ENCODE measurements around the gene HORMAD2.

The HORMAD2 gene

DNA sequence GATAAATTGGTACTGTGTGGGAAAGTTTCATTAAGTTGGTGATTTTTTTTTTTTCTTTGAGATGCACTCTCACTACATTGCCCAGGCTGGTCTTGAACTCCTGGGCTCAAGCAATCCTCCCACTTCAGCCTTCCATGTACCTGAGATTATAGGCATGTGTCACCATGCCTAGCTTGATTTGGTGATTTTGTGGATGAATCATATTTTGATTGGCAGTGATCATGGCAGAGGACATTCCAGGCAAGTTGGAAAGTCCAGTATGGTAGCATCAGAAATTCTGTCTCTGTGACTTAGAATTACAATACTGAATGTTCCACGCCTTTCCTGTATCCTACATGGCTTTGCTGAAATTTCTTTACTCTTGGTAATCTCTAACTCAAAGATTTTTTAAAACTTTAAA lies 49.4 kb downstream of the HORMAD2 start:
- no peak for DNase-seq (ENCODE audit: low read depth, low spot score)
- no peak overlapping the region for H3K4me3 ChIP-seq (ENCODE audit: low read depth, low read length)
- TF ChIP-seq CTCF (IDR thresholded peaks at IDR 0.05; ENCODE audit: insufficient read depth, low read length, missing control alignments), result no peak
- ChIA-PET POLR2A (interaction anchor here (0.7 kb wide), 1 partner anchor 972 kb away, joined by 3 read pairs; no protein-coding TSS in a partner anchor), CTCF (interaction anchor here (2.1 kb wide), 1 partner anchor 9 kb away, joined by 6 read pairs; no protein-coding TSS in a partner anchor)

- ChIA-PET POLR2A (no interaction called here), CTCF (interaction anchor here (0.6 kb wide), 1 partner anchor 24 kb away, joined by 4 read pairs; no protein-coding TSS in a partner anchor)
- H3K4me3 ChIP-seq (ENCODE audit: low read depth, low read length), result no peak overlapping the region
- no peak for TF ChIP-seq CTCF (IDR thresholded peaks at IDR 0.05; ENCODE audit: insufficient read depth, low read length, missing control alignments)
- DNase-seq (ENCODE audit: low read depth, low spot score), result no peak
Observed at GRCh38 chr22:30132290-30132996, 52.2 kb downstream of the HORMAD2 start.

DNA sequence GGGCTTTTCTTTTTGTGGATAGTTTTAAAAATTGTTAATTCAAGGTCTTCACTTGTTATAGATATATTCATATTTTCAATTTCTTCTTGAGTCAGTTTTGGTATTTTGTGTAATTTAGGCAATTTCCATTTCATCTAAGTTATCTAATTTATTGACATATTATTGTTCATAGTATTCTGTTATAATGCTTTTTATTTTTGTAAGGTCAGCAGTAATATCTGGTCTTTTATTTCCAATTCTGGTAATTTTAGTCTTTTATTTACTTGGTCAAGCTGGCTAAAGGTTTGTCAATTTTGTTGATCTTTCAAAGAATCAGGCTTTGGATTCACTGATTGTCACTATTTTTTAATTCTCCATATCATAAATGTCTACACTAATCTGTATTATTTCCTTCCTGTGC lies 60.1 kb downstream of the HORMAD2 start:
- H3K4me3 ChIP-seq (ENCODE audit: low read depth, low read length), result no peak overlapping the region
- no peak for DNase-seq (ENCODE audit: low read depth, low spot score)
- ChIA-PET POLR2A (no interaction called here), CTCF (no interaction called here)
- TF ChIP-seq CTCF (IDR thresholded peaks at IDR 0.05; ENCODE audit: insufficient read depth, low read length, missing control alignments), result no peak

- H3K4me3 ChIP-seq (ENCODE audit: low read depth, low read length), result no peak overlapping the region
- CTCF ChIA-PET, result no interaction called here
- no peak for DNase-seq (ENCODE audit: low read depth, low spot score)
- POLR2A ChIA-PET, result no interaction called here
- TF ChIP-seq CTCF (IDR thresholded peaks at IDR 0.05; ENCODE audit: insufficient read depth, low read length, missing control alignments), result no peak
Observed at GRCh38 chr22:30143265-30143664, 63.0 kb downstream of the HORMAD2 start.

DNA sequence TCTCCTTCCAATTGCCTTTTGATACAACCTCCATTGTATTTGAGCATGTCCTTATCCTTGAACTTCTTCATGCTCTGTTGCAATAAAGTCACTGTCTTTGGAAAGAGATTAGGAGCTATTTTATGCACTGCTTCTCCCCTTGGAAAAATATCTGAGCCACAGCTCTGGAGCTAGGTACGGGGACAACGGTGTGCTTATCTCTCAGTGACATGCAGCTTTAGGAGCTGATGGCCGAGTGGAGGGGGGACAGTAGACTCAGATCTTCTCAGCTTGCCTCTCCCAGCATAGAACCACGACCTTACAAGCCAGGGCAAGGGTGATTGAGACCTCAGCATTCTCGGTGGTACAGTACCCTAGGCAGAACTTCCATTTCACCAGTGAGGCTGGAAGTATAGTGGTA lies 64.1 kb downstream of the HORMAD2 start:
- CTCF ChIA-PET, result interaction anchor here (1.2 to 1.3 kb wide), 3 partner anchors 11 to 111 kb away, joined by 3 to 6 read pairs (median 3); no protein-coding TSS in a partner anchor
- no peak for TF ChIP-seq CTCF (IDR thresholded peaks at IDR 0.05; ENCODE audit: insufficient read depth, low read length, missing control alignments)
- DNase-seq (ENCODE audit: low read depth, low spot score), result no peak
- POLR2A ChIA-PET, result no interaction called here
- no peak overlapping the region for H3K4me3 ChIP-seq (ENCODE audit: low read depth, low read length)

DNA sequence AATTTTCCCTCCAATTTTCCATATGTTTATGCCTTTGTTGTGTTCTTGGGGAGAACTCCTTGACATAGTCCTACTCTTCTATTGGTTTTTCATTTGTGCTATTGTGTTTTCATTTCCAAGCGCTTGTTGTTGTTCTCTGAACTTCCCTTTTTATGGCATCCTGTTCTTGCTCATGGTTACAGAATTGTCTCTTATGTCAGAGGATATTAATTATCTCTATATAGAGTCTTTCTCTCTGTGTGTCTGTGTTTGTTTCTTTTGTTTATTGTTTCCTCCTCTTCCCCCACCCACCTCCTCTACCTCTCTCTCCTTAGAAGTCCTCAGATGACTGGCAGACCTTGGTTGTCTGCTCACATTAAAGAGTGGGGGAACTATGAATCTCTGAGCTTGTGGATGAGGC lies 69.9 kb downstream of the HORMAD2 start:
- DNase-seq (ENCODE audit: low read depth, low spot score), result no peak
- CTCF ChIA-PET, result no interaction called here
- POLR2A ChIA-PET, result no interaction called here
- no peak for TF ChIP-seq CTCF (IDR thresholded peaks at IDR 0.05; ENCODE audit: insufficient read depth, low read length, missing control alignments)
- H3K4me3 ChIP-seq (ENCODE audit: low read depth, low read length), result no peak overlapping the region

All from AG04449 (cell line).